ENCODE measurements around the gene BAIAP3. TPM values are rescaled to one million over a fixed set of nuclear protein-coding genes. Genes with fewer than 3 reads are reported as not detected.

BAIAP3 gene
- total and polyA plus RNA-seq, 2 of the 8 experiments (the other 6 are each of a cell fraction or from before 2014, with no cell fraction given): 2.9 to 6.8 TPM

GRCh38 chr16:1315081-1316032 lies 18.1 kb upstream of the BAIAP3 start:
- peaks cover 13% of the 10 kb centered on the region for H3K79me1 ChIP-seq (ENCODE audit: low read depth, low read length)
- H3K27ac ChIP-seq (ENCODE audit: low read depth, low read length): no peak overlapping the region
- H2AK5ac ChIP-seq (ENCODE audit: low read depth, low read length): no peak overlapping the region
- H4K5ac ChIP-seq (ENCODE audit: insufficient read length, low read depth, low read length): no peak overlapping the region
- no peak overlapping the region for H2AFZ ChIP-seq (ENCODE audit: low read length)
- no peak for FAIRE-seq
- CTCF ChIA-PET (ENCODE audit: partially characterized antibody): interaction anchor here (0.7 to 2.1 kb wide), 12 partner anchors 9 to 65 kb away, joined by 3 to 9 read pairs (median 4); no protein-coding TSS in a partner anchor
- no peak overlapping the region for H3K4me3 ChIP-seq (ENCODE audit: extremely low read depth in 1 of 4, insufficient read depth in 2 of 4, low read depth in 3 of 4, low read length in 4 of 4)
- H4K8ac ChIP-seq (ENCODE audit: extremely low read depth, insufficient read depth, low read length): no peak overlapping the region; the same call in 1 of the 2 replicates
- no peak overlapping the region for H3K4me2 ChIP-seq (ENCODE audit: insufficient read depth in 1 of 2, low read depth in 2 of 2, low read length in 2 of 2)
- H2BK20ac ChIP-seq (ENCODE audit: low read length): no peak overlapping the region
- H3K36me3 ChIP-seq (ENCODE audit: control insufficient read depth in 2 of 4, insufficient read depth in 4 of 4, low read length in 3 of 4): peaks cover 46 to 75% (median 62%) of the 10 kb centered on the region in 4 experiments
- H3K9ac ChIP-seq (replicated peaks in 1 of 4; ENCODE audit: extremely low read depth in 1 of 4, low read depth in 3 of 4, low read length in 3 of 4): no peak overlapping the region
- POLR2A ChIA-PET (ENCODE audit: partially characterized antibody): interaction anchor here (0.9 to 11.4 kb wide), 6 partner anchors 10 to 55 kb away, joined by 3 to 106 read pairs (median 4); no protein-coding TSS in a partner anchor
- no peaks in the 10 kb centered on the region for H3K27me3 ChIP-seq (replicated peaks in 1 of 4; ENCODE audit: control insufficient read depth in 3 of 4, extremely low read depth in 1 of 4, insufficient read depth in 3 of 4, low read length in 3 of 4)
- H3K23ac ChIP-seq (ENCODE audit: insufficient read length): no peak overlapping the region
- H2BK5ac ChIP-seq (ENCODE audit: low read depth, low read length): no peak overlapping the region
- peaks cover 57 to 68% of the 10 kb centered on the region in 2 experiments for H4K20me1 ChIP-seq (replicated peaks in 1 of 2; ENCODE audit: control insufficient read depth in 1 of 2, insufficient read depth in 2 of 2, low read length in 2 of 2)
- H3K23me2 ChIP-seq (ENCODE audit: low read depth, low read length): peaks cover 9% of the 10 kb centered on the region
- DNase-seq (ENCODE audit: low read depth in 1 of 2, low spot score in 2 of 2): no peak
- H3K9me3 ChIP-seq (ENCODE audit: insufficient read depth in 2 of 2, low read depth in 1 of 2, low read length in 1 of 2): no peaks in the 10 kb centered on the region
- peaks cover 31 to 70% of the 10 kb centered on the region in 2 experiments for H3K79me2 ChIP-seq (ENCODE audit: control insufficient read depth in 1 of 2, insufficient read depth in 2 of 2, low read length in 2 of 2)
- H3K14ac ChIP-seq (ENCODE audit: insufficient read length): no peak overlapping the region
- H4K91ac ChIP-seq (replicated peaks; ENCODE audit: insufficient read length, low read length): no peak overlapping the region
- peaks cover 0 to 12% (median 5%) of the 10 kb centered on the region in 4 experiments; a peak in 5 of 7 replicates for H3K4me1 ChIP-seq (replicated peaks in 1 of 4; ENCODE audit: control insufficient read depth in 3 of 4, insufficient read depth in 4 of 4, low read length in 3 of 4)
- H3K18ac ChIP-seq (ENCODE audit: extremely low read depth, low read length): no peak overlapping the region
- no peak overlapping the region for H2BK15ac ChIP-seq (ENCODE audit: low read length)
- WGBS, 2 experiments (ENCODE audit: extremely low coverage in 1 of 2, insufficient coverage in 1 of 2, insufficient read length in 1 of 2, insufficient replicate concordance in 2 of 2, low coverage in 1 of 2, low lambda C conversion rate in 2 of 2, missing lambda C conversion rate in 1 of 2): 82% methylated on average over 40 of the region's 46 CpGs; no CpG with 5 or more reads in 1 of the 2 experiments
- H2BK12ac ChIP-seq (ENCODE audit: low read depth, low read length): no peak overlapping the region
- H3K4ac ChIP-seq (replicated peaks; ENCODE audit: insufficient read length, low read depth, low read length): no peak overlapping the region
- no peak overlapping the region for H2BK120ac ChIP-seq (replicated peaks; ENCODE audit: low read depth, low read length)
- H3K56ac ChIP-seq (replicated peaks; ENCODE audit: insufficient read length, low read depth, low read length): no peak overlapping the region
- TF ChIP-seq FOSL1 (IDR thresholded peaks at IDR 0.05; ENCODE audit: insufficient read depth, low read depth, low read length) (no peak), CHD1 (IDR thresholded peaks at IDR 0.05; ENCODE audit: low read depth, low read length) (no peak), RBBP5 (IDR thresholded peaks at IDR 0.05; ENCODE audit: borderline replicate concordance, low read depth, low read length) (no peak), CBX8 (IDR thresholded peaks at IDR 0.05; ENCODE audit: borderline replicate concordance, low read depth, low read length) (no peak), CHD2 (IDR thresholded peaks at IDR 0.05; ENCODE audit: low read length) (no peak), MAX (IDR thresholded peaks at IDR 0.05) (no peak), GTF2F1 (IDR thresholded peaks at IDR 0.05; ENCODE audit: borderline replicate concordance, low read depth, low read length) (no peak), BCL11A (IDR thresholded peaks at IDR 0.05; ENCODE audit: low read depth in 2 of 2, low read length in 2 of 2) (no peak), HDAC2 (IDR thresholded peaks at IDR 0.05; ENCODE audit: borderline replicate concordance in 1 of 2, low read depth in 2 of 2, low read length in 2 of 2) (no peak), TAF1 (IDR thresholded peaks at IDR 0.05; ENCODE audit: low read depth, low read length) (no peak), NANOG (IDR thresholded peaks at IDR 0.05; ENCODE audit: insufficient read depth, low read depth, low read length, poor library complexity, severe bottlenecking) (no peak)
